Transverse colon (tissue), 3 donors: ENCODE results near the gene TDRD10.

Experiments used
- CTCF ChIP-seq, 5 experiments: fragments of 200-600 bp in 3 of 5; fragments of 450-650 bp in 2 of 5; sonication (generic) in 3 of 5; IDR thresholded peaks; 1 replicate in 2 of 5; 2 replicates in 3 of 5; pipeline ENCODE4 v1.5.1; 2016 to 2017; ENCODE audit warnings: antibody characterized with exemption in 5 of 5, inconsistent platforms in 3 of 5, mild to moderate bottlenecking in 2 of 5, moderate library complexity in 1 of 5
- EP300 ChIP-seq: sonication (generic); formaldehyde crosslinking; IDR thresholded peaks from one replicate; pipeline ENCODE4 v1.6.1; 2017; ENCODE audit warnings: antibody characterized with exemption, low read depth

GRCh38 chr1:154481053-154481452 lies 21.0 kb upstream of the TDRD10 start:
- TF ChIP-seq CTCF (IDR thresholded peaks at IDR 0.05): no peak
- TF ChIP-seq EP300: no peak
